SK-N-MC (cell line): Measurements from ENCODE around the gene SEMA6A.

Experiments
- EZH2 ChIP-seq: fragments of 200-600 bp; sonication (generic); IDR thresholded peaks from one replicate; pipeline ENCODE4 v1.6.1; 2017; ENCODE audit warnings: antibody characterized with exemption
- FOXP2 ChIP-seq: optimal IDR thresholded peaks from 2 replicates; pipeline ENCODE3; 2011; ENCODE audit warnings: mild to moderate bottlenecking, moderate library complexity; ENCODE audit not compliant: insufficient read depth; ENCODE audit errors: extremely low read length, control extremely low read depth
- POLR2AphosphoS5 ChIP-seq: IDR thresholded peaks from 2 replicates; pipeline ENCODE4 v1.6.1; 2012; ENCODE audit warnings: mild to moderate bottlenecking, low read depth, low read length, borderline replicate concordance

GRCh38 chr5:116583085-116583861 lies 8.7 kb upstream of the SEMA6A start:
- no peak for TF ChIP-seq EZH2
- TF ChIP-seq POLR2AphosphoS5, result no peak
- no peak for TF ChIP-seq FOXP2
